Fibroblast of skin of abdomen (primary cell): Measurements from ENCODE around the gene FAM25A. TPM values are rescaled to one million over a fixed set of nuclear protein-coding genes. Genes with fewer than 3 reads are reported as not detected.
"Not testable (repeated sequence)": the region's sequence is repeated elsewhere in the genome, so short reads cannot be mapped to it uniquely, and the experiment has no call there.

ENCODE experiments used
- DNase-seq: peaks from one replicate; pipeline ENCODE4 v3.0.0-alpha.2; 2013
- polyA plus RNA-seq, 2 experiments: library from polyadenylated mRNA; unstranded; fragments of 120-200 nt; gene quantifications; one replicate each; pipeline ENCODE4 v1.2.1, GENCODE V29; 2013; ENCODE audit not compliant: insufficient read length in 2 of 2

FAM25A gene
- polyA plus RNA-seq (2013, experiment 1 of 2; ENCODE audit: insufficient read length): not detected
- not detected for polyA plus RNA-seq (2013, experiment 2 of 2; ENCODE audit: insufficient read length)

DNA sequence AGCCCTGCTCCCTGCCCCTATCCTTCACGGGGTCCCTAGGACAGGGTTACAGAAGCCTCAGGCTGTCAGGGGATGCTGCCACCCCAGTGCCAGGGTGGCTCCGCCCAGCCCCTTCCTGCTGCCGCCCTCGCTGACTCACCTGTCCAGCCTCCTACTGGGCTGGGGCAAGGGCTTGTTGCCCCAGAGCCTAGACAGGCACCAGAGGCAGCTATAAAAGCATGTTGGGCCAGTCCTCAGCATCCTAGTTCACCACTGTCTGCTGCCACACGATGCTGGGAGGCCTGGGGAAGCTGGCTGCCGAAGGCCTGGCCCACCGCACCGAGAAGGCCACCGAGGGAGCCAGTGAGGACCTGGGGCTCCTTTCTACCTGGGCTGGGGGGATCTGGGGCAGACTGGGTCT lies at the start of gene FAM25A:
FAM25A (plus strand) TSS at position 239 of the 400 bp plus-strand sequence; CDS start at position 270, 31 bp downstream.
- DNase-seq: not testable (repeated sequence)

DNA sequence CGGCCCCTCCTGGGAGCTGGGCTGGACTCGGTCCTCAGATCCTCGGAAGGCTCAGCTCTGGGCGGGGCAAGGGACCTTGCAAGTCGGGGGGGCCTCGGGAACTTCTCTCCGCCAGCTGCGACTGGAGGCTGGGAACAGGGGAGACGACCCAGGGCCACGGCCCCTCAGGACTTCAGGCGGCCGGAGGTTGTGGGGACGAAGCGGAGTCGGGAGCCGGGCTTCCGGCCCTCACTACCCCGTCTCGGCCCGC lies 49.2 kb upstream of the FAM25A start:
- no peak for DNase-seq

DNA sequence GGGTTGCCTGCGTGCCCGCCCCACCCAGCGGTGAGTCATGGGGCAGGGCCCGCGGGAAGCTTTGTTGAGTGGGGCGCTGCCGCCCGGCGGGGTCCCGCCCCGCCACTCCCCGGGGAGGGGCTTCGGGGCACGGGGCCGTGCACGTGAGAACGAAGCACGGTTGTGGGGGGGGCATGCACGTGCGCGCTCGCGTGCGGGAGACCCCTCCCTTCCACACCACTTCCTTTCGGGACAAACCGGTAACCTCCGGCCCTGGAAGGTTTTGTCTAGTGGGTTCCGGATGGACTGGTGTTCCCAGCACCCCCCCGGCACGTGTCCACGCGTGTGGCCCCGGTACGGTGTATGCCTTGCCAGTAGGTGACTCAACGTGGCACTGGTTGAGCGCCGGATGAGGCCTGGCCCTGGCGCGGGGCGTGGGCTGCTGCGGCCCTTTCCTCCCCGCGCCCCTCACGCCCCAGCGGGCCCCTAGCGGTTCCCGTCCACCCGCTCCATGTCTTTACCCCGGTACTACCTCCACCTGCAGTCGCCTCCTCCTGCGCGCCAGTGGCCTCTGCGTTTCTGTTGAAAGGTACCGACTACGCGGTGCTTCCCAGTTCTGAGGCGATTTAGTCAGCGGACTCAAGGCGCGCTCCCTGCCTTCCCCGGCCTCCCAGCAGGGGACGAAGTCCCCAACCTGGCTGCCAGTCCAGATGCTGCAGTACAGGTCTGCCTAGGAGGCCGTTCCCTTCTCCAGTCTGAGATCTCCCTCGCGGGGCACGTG lies 48.7 kb upstream of the FAM25A start:
- DNase-seq: peak; percentile 85

DNA sequence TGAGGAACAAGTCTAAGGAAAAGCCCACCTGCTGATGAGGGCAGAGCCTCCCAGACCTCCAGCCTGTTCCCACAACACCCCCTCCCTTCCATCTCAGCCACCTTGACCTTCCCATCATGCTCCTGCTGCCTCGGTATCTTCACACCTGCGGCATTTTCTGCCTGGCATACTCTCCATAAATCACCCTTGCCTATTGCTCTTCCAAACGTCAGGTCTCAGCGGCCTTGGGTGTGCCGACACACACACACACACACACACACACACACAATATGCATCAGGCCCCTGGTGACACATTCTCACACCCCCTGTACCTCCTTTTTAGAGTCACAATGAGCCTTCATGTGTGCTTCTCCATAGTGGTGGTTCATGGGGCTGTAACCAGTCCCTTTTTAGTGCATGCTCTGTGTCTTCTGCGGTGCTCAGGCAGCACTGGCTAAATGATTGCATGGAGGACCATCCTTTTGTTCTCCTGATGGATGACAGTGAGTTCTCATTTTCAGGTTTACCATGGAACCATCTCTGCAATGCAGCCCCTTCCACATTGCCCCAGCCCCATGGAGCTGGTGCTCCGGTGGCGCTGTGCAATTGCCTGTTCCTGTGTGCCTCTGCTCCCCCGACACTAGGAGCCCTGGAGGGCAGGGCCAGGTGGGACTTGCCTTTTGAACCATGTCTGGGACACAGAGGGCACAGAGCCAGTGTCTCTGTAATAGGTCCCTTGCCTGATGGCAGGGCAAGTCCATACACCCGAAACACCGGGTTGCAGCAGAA lies 47.3 kb upstream of the FAM25A start:
- DNase-seq: no peak

DNA sequence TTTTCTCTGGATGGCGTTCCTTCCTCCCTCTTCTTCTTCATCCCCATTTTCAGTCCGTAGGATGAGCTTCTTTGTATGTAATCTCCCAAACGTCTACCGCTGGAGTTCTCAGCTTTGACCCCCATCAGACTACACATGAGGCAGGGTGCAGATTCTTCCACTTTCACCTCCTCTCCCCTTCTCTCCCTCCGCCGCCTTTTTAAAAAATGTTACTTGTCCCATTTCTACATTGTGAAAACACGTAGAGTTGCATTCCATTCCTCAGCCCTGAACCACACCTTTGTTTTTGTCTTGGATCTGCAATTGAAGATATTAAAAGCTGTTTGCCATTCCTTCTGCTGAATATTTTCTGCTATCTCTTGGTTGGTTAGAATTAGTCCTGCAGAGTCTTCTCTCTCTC lies 45.6 kb upstream of the FAM25A start:
- DNase-seq: no peak

DNA sequence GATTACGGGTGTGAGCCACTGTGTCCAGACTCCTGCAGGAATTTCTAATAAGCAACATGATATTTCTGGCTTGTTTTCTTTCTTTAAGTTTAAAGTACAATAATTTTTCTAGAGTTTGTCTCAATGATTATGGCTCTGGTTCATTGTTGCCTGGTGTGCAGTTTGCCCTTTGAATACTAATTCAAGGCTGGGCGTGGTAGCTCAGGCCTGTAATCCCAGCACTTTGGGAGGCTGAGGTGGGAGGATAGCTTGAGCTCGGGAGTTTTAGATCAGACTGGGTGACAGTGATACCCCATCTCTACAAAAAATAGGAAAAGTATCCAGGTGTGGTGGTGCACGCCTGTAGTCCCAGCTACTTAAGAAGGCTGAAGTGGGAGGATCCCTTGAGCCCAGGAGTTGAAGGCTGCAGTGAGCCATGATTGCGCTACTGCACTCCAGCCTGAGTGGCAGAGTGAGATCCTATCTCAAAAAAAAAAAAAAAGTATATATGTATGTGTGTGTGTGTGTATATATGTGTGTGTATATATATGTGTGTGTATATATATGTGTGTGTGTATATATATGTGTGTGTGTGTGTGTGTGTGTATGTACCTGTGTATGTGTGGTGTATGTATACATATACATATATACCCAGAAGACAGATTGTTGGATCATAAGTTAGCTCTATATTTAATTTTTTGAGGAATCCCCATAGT lies 43.6 kb upstream of the FAM25A start:
- no peak for DNase-seq

DNA sequence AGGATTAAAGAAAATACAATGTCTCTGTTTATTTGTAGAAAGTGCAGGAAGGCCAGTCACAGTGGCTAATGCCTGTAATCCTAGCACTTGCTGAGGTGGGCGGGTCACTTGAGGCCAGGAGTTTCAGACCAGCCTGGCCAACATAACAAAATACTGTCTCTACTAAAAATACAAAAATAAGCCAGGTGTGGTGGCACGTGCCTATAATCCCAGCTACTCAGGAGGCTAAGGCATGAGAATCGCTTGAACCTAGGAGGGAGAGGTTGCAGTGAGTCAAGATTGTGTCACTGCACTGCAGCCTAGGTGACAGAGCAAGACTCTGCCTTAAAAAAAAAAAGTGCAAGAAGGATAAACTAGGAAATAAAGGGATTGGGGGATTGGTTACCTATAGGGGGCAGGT lies 41.6 kb upstream of the FAM25A start:
- DNase-seq: not testable (repeated sequence)

DNA sequence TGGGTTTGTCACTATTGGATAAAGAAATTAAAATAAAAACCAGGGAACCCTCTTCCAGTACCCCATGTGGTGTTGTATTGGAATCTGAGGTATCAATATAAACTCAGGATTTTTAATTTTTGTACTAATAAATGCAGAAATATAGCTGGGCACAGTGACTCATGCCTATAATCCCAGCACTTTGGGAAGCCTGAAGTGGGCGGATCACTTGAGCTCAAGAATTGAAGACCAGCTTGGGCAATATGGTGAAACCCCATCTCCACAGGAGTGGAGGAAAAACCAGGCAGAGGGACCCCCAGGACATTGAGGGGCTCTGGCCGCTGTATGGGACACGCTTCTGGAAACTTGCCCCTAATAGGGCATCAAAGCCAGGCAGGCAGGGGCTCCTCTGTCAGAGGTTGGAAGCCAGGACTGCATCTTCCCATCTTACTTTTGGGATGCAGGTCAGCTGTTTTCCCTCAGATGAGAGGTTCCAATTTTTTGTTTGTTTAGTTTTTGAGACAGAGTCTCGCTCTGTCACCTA lies 40.7 kb upstream of the FAM25A start:
- no peak for DNase-seq

DNA sequence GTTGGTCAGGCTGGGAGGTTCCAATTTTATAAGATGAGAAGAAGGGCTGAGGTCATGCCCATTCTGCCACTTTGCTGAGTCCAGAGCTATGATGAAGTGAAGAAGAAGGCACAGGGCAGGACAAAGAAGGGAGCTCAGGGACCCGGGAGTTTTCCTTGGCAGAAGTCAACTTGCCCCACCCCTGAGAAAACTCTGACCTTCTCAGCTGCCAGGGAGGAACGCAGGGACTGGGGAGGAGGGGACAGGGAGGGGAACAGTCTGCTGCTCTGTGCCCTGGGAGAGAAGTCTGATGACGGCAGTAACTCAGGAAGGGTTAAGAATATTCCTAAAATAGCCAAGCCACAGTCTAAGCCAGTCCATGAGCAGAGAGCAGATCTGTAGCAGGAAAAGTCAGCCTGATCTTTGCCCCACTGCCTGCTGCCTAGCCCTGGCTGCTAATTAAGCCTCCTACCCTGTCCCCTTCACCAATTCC lies 40.1 kb upstream of the FAM25A start:
- no peak for DNase-seq

DNA sequence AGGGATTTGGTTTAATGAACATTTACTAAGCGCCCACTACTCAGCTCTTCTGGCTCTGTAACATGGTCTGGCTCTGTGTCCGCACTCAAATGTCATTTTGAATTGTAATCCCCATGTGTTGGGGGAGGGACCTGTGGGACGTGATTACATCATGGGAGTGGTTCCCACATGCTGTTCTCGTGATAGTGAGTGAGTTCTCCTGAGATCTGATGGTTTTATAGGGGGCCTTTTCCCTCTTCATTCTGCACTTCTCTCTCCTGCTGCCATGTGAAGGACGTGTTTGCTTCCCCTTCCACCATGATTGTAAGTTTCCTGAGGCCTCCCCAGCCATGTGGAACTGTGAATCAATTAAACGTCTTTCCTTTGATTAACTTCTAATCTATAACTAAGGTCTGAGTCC lies 39.1 kb upstream of the FAM25A start:
- not testable (repeated sequence) for DNase-seq

DNA sequence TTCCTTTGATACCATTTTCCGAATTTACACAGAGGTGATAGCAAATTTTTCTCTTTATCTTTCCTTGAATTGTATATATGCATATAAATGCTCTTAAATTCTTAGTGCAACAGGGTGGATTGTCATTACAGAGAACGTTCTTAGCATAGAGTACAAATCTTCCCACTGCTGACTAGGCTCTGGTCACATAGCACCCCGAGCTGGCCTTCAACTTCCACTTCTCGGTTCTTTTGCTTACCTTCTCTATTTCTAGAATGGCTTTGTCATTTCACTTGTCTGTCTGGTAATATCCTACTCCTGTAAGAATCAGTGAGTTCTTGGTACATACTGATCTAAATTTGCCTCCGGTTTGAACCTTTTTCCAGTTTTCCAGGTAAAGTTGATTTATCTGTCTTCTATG lies 38.4 kb upstream of the FAM25A start:
- no peak for DNase-seq

DNA sequence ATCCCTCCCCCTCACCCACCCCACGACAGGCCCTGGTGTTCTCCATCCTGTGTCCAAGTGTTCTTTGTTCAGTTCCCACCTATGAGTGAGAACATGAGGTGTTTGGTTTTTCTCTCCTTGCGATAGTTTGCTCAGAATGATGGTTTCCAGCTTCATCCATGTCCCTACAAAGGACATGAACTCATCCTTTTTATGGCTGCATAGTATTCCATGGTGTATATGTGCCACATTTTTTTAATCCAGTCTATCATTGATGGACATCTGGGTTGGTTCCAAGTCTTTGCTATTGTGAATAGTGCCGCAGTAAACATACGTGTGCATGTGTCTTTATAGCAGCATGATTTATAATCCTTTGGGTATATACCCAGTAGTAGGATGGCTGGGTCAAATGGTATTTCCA lies 35.6 kb upstream of the FAM25A start:
- DNase-seq: not testable (repeated sequence)

DNA sequence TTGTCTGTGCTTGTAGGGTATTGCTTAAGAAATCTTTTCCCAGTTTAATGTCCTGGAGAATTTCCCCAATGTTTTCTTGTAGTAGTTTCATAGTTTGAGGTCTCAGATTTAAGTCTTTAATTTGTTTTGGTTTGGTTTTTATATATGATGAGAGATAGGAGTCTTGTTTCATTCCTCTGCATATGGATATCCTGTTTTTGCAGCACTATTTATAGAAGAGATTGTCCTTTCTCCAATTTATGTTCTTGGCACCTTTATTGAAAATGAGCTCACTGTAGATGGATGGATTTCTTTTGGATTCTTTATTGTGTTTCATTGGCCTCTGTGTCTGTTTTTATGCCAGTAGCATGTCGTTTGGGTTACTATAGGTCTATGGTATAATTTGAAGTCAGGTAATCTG lies 31.6 kb upstream of the FAM25A start:
- no peak for DNase-seq

DNA sequence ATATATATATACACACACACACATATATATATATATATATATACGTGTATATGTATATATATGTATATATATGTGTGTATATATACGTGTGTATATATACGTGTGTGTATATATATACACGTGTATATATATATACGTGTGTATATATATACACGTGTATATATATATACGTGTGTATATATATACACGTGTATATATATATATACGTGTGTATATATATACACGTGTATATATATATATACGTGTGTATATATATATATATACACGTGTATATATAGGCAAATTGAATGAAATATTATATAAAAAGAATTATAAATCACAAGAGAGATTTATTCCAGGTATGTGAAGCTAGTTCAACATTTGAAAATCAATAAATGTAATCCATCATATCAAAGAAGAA lies 28.7 kb upstream of the FAM25A start:
- not testable (repeated sequence) for DNase-seq

DNA sequence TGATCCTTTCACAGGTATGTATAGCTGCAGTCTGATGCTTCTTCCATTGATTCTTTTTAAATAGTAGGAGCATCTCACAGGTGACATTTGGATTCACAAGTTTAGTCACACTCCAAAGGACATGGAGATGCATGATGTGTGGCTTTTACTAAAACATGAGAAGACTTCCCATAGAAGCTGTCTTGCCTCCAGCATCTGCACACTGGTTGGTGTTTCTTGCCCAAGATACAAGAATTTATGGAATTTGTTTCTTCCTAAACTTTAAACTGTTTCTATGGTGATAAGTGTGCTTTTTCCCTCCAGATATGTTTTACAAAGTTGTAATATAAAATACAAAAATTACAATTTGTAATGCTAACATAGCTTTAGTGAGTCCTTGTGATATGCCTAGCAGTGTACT lies 27.6 kb upstream of the FAM25A start:
- no peak for DNase-seq

DNA sequence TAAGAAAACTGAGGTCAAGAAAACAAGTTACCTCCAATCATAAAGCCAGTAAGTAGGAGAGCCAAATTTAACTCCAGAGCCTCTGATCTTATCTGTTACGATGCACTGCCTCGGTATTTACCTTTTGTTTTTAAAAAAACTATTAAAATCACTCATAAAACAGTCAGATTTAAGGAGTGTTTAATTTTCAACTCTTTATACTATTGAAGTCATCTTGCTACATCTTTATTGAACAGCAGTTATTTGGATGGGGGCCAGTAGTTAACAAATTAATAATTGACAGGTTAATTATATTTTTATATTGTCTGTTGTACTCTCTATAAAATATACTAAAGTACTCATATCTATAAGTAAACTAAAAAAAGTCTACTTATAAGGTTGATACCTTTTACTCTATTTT lies 27.2 kb upstream of the FAM25A start:
- no peak for DNase-seq

DNA sequence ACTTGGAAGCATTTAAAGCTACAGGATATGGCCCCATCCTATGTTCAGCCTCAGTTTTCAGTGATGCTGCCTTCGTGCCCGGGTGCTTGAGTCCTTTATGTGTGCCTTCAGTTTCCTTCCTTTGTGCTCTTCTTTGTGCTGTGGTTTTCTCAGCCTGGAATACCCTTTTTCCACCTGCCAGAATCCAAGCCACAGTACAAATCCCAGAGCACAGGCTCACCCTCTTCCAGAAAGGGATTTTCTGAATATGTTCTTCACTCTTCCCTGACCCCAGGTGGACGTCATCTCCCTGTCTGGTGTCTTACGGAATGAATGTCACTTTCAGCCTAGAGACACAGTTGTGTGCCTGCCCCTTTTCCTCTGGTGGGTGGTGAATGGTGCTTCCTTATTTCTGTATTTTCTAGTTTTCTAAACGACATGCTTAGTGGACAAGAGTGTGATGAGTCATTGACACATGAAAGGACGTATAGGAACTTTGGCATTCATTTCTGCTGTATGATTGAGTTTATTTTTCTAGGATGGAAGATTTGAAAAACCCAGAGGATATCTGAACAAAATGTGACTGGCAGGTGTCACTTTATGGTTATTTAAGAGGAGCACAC lies 20.2 kb upstream of the FAM25A start:
- DNase-seq: not testable (repeated sequence)

DNA sequence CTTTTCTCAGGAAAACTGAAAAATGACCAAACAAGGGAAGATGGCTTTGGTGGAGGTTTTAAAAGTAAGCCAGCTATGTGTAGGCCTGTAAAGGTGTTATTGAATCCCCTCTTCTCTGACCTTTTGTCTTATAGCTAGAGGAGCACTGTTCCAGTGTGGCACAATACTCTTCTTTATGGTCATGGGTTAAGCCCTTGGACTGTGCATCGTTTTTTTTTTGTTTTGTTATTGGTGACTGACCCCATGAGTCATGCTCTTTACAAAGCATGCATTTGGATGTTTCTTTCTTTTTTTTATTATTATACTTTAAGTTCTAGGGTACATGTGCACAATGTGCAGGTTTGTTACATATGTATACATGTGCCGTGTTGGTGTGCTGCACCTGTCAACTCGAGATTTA lies 19.6 kb upstream of the FAM25A start:
- no peak for DNase-seq

DNA sequence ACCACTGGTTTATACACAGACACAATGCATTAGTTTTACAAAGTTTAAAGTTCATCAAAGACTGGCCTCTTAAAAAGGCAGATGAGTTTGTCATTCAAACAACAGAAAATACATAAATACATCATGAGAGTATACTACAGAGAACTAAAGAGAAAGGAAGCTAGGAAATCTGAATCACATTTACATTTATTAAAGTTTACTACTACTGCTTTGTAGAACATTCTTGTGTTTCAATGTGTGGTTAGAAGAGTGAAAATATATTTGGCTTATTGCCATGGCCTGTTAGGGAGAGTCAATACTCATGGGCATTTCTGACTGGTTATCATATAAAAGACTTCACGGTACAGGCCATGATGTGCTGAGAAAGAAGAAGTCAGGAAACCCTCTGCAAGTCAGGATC lies 13.0 kb upstream of the FAM25A start:
- not testable (repeated sequence) for DNase-seq

DNA sequence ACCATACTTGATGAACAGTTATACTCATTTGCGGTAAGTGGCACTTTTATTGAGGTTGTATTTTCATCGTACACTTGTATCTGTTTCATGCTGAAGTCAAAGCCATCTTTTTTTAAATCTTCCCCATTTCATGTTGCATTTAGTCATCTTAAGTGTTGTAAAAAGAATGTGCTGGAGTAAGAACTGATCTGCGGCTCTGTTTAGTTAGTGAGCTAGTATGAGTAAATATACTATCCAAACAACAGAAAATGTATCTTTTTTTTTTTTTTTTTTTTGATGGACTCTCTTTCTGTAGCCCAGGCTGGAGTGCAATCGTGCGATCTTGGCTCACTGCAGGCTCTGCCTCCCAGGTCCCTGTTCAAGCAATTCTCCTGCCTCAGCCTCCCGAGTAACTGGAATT lies 12.4 kb upstream of the FAM25A start:
- DNase-seq: not testable (repeated sequence)

DNA sequence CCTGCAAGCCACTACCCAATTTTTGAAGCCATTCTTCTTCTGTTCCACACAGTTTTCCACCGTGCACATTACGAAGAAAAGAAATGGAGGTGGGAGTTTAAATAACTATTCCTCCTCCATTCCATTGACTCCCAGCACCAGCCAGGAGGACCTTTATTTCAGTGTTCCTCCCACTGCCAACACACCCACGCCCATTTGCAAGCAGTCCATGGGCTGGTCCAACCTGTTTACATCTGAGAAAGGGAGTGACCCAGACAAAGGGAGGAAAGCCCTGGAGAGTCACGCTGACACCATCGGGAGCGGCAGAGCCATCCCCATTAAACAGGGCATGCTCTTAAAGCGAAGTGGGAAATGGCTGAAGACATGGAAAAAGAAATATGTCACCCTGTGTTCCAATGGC lies 11.8 kb upstream of the FAM25A start:
- DNase-seq: not testable (repeated sequence)

DNA sequence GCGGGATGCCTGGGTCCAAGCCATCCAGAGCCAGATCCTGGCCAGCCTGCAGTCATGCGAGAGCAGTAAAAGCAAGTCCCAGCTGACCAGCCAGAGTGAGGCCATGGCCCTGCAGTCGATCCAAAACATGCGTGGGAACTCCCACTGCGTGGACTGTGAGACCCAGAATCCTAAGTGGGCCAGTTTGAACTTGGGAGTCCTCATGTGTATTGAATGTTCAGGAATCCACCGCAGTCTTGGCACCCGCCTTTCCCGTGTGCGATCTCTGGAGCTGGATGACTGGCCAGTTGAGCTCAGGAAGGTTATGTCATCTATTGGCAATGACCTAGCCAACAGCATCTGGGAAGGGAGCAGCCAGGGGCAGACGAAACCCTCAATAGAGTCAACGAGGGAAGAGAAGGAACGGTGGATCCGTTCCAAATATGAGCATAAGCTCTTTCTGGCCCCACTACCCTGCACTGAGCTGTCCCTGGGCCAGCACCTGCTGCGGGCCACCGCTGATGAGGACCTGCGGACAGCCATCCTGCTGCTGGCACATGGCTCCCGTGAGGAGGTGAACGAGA lies 10.9 kb upstream of the FAM25A start:
- not testable (repeated sequence) for DNase-seq
